Common myeloid progenitor, CD34-positive (primary cell): ENCODE results near the gene SLC16A3.

Experiments
- CTCF ChIA-PET: fragments of 350-600 bp; sonication (Branson Sonifier 250); formaldehyde crosslinking; loops from one replicate; lab custom pipeline; 2021; ENCODE audit warnings: antibody characterized with exemption; lab: Charles Lee
- POLR2A ChIA-PET: fragments of 350-600 bp; sonication (Branson Sonifier 250); formaldehyde crosslinking; loops from one replicate; lab custom pipeline; 2021; ENCODE audit warnings: antibody characterized with exemption; lab: Charles Lee
- DNase-seq, 3 donors: peaks; one replicate each; pipeline versions ENCODE4 v3.0.0 to v3.0.0-alpha.2; 2013
- H3K27ac ChIP-seq, 2 experiments: 1 replicate in 1 of 2; 2 replicates in 1 of 2; pipeline ENCODE4 v1.7.0; 2013; ENCODE audit warnings: inconsistent platforms in 2 of 2, low read length in 2 of 2, mild to moderate bottlenecking in 2 of 2, low read depth in 1 of 2, moderate library complexity in 1 of 2; ENCODE audit not compliant: severe bottlenecking in 2 of 2, insufficient read depth in 1 of 2, poor library complexity in 1 of 2
- H3K27me3 ChIP-seq, 5 experiments: replicated peaks in 2 of 5; 1 replicate in 3 of 5; 2 replicates in 2 of 5; pipeline versions ENCODE4 v1.6.1 to v1.7.0; 2013; ENCODE audit warnings: low read length in 4 of 5, mild to moderate bottlenecking in 2 of 5, moderate library complexity in 2 of 5, inconsistent platforms in 1 of 5; ENCODE audit not compliant: insufficient read depth in 5 of 5, control insufficient read depth in 4 of 5
- H3K36me3 ChIP-seq, 4 experiments: 1 replicate in 2 of 4; 2 replicates in 2 of 4; pipeline versions ENCODE4 v1.6.1 to v1.7.0; 2013; ENCODE audit warnings: low read length in 3 of 4, control low read depth in 1 of 4, mild to moderate bottlenecking in 1 of 4; ENCODE audit not compliant: control insufficient read depth in 4 of 4, insufficient read depth in 4 of 4
- H3K4me1 ChIP-seq, 4 experiments: 1 replicate in 3 of 4; 2 replicates in 1 of 4; pipeline versions ENCODE4 v1.6.1 to v1.7.1; 2013; ENCODE audit warnings: low read length in 3 of 4, mild to moderate bottlenecking in 3 of 4, control low read depth in 1 of 4, inconsistent platforms in 1 of 4, moderate library complexity in 1 of 4; ENCODE audit not compliant: control insufficient read depth in 4 of 4, insufficient read depth in 4 of 4; ENCODE audit errors: control extremely low read depth in 1 of 4
- H3K4me3 ChIP-seq, 7 experiments: 1 replicate in 4 of 7; 2 replicates in 3 of 7; pipeline versions ENCODE4 v1.5.1 to v1.7.0; 2013; ENCODE audit warnings: mild to moderate bottlenecking in 7 of 7, low read length in 6 of 7, moderate library complexity in 6 of 7, inconsistent platforms in 2 of 7, low read depth in 2 of 7, control low read depth in 1 of 7; ENCODE audit not compliant: insufficient read depth in 4 of 7, control insufficient read depth in 1 of 7; ENCODE audit errors: extremely low read depth in 1 of 7
- H3K9me3 ChIP-seq, 5 experiments: 1 replicate in 4 of 5; 2 replicates in 1 of 5; pipeline versions ENCODE4 v1.6.1 to v1.7.1; 2013; ENCODE audit warnings: low read length in 4 of 5, mild to moderate bottlenecking in 2 of 5, inconsistent platforms in 1 of 5, low read depth in 1 of 5, moderate library complexity in 1 of 5; ENCODE audit not compliant: control insufficient read depth in 4 of 5, insufficient read depth in 2 of 5; ENCODE audit errors: control extremely low read depth in 1 of 5
- WGBS: methylation state at CpG from one replicate; pipeline ENCODE4 v1.1.5; 2013; ENCODE audit not compliant: insufficient coverage; 5-methylcytosine and 5-hydroxymethylcytosine counted together

The SLC16A3 gene

GRCh38 chr17:82222816-82223215 lies 6.0 kb upstream of the SLC16A3 start:
- Histone ChIP-seq H3K4me3 (no peak overlapping the region), H3K9me3 (no peaks in the 10 kb centered on the region)

GRCh38 chr17:82223517-82223916 lies 5.3 kb upstream of the SLC16A3 start:
- H3K9me3 ChIP-seq = no peaks in the 10 kb centered on the region
- POLR2A ChIA-PET = no interaction called here
- H3K4me3 ChIP-seq = no peak overlapping the region
- DNase-seq = no peak
- no peaks in the 10 kb centered on the region for H3K36me3 ChIP-seq
- WGBS = 95% methylated on average over 3 of the region's 5 CpGs
- no peaks in the 10 kb centered on the region for H3K27me3 ChIP-seq
- H3K27ac ChIP-seq = no peak overlapping the region
- H3K4me1 ChIP-seq = peaks cover 0 to 30% (median 12%) of the 10 kb centered on the region in 4 experiments
- CTCF ChIA-PET = no interaction called here

More at GRCh38 chr17:82222816-82223215, 6.0 kb upstream of the SLC16A3 start:
- Histone ChIP-seq H3K36me3 (no peaks in the 10 kb centered on the region), H3K4me1 (peaks cover 0 to 29% (median 6%) of the 10 kb centered on the region in 4 experiments), H3K27ac (no peak overlapping the region), H3K27me3 (no peaks in the 10 kb centered on the region)
- CTCF ChIA-PET = no interaction called here
- WGBS = 86% methylated on average over 4 of the region's 10 CpGs
- POLR2A ChIA-PET = no interaction called here
- DNase-seq = no peak

GRCh38 chr17:82224666-82225065 lies 4.2 kb upstream of the SLC16A3 start:
- no peak for DNase-seq
- ChIA-PET POLR2A (no interaction called here), CTCF (interaction anchor here (1.2 kb wide), 1 partner anchor 19 kb away, joined by 3 read pairs; no protein-coding TSS in a partner anchor)
- H3K4me3 ChIP-seq = no peak overlapping the region
- no peaks in the 10 kb centered on the region for H3K27me3 ChIP-seq
- H3K4me1 ChIP-seq = peaks cover 0 to 33% (median 20%) of the 10 kb centered on the region in 4 experiments
- WGBS = 67% methylated on average over 3 of the region's 8 CpGs
- H3K27ac ChIP-seq = no peak overlapping the region
- H3K36me3 ChIP-seq = no peaks in the 10 kb centered on the region
- no peaks in the 10 kb centered on the region for H3K9me3 ChIP-seq

GRCh38 chr17:82225368-82226029 lies 3.3 kb upstream of the SLC16A3 start:
- DNase-seq = no peak
- 89% methylated on average over 15 of the region's 24 CpGs for WGBS
- ChIA-PET POLR2A (no interaction called here), CTCF (interaction anchor here (0.7 to 1.2 kb wide), 2 partner anchors 19 to 119 kb away, joined by 3 read pairs; no protein-coding TSS in a partner anchor)
- Histone ChIP-seq H3K27ac (peak overlapping the region in 1 of 2 experiments; percentile 7), H3K36me3 (no peaks in the 10 kb centered on the region), H3K27me3 (no peaks in the 10 kb centered on the region), H3K4me3 (no peak overlapping the region), H3K4me1 (peaks cover 0 to 41% (median 28%) of the 10 kb centered on the region in 4 experiments), H3K9me3 (no peaks in the 10 kb centered on the region)

- Histone ChIP-seq H3K27me3 (no peaks in the 10 kb centered on the region), H3K4me1 (peaks cover 0 to 47% (median 32%) of the 10 kb centered on the region in 4 experiments), H3K9me3 (no peaks in the 10 kb centered on the region), H3K27ac (peak overlapping the region in 1 of 2 experiments; percentile 7), H3K36me3 (no peaks in the 10 kb centered on the region), H3K4me3 (no peak overlapping the region)
- 96% methylated on average over 11 of the region's 15 CpGs for WGBS
- CTCF ChIA-PET = interaction anchor here (0.7 to 1.2 kb wide), 3 partner anchors 10 to 118 kb away, joined by 3 read pairs; no protein-coding TSS in a partner anchor
- POLR2A ChIA-PET = no interaction called here
- no peak for DNase-seq
These were observed 2.6 kb upstream of the SLC16A3 start for GRCh38 chr17:82226146-82226808.

- no peak overlapping the region for H3K4me3 ChIP-seq
- ChIA-PET POLR2A (no interaction called here), CTCF (interaction anchor here (1.1 kb wide), 1 partner anchor 9 kb away, joined by 3 read pairs; no protein-coding TSS in a partner anchor)
- H3K36me3 ChIP-seq = no peaks in the 10 kb centered on the region
- no peaks in the 10 kb centered on the region for H3K9me3 ChIP-seq
- no peak for DNase-seq
- H3K27ac ChIP-seq = no peak overlapping the region
- WGBS = 97% methylated on average over 12 of the region's 16 CpGs
- no peaks in the 10 kb centered on the region for H3K27me3 ChIP-seq
- H3K4me1 ChIP-seq = peaks cover 0 to 54% (median 39%) of the 10 kb centered on the region in 4 experiments
These were observed 1.8 kb upstream of the SLC16A3 start for GRCh38 chr17:82226809-82227628.
